K562 (cell line): Measurements from ENCODE around the gene ATP5MG.

Experiments
- CBX2 ChIP-seq: fragments of 200-600 bp; sonication (generic); IDR thresholded peaks from one replicate; pipeline ENCODE4 v1.6.1; 2012; ENCODE audit warnings: mild to moderate bottlenecking, low read length, inconsistent platforms; ENCODE audit not compliant: insufficient read depth, poor library complexity, severe bottlenecking
- EP300 ChIP-seq: IDR thresholded peaks from 2 replicates; pipeline ENCODE4 v1.6.1; 2012; ENCODE audit warnings: low read length, improper control_type of control experiment
- HBP1 ChIP-seq: fragments of 450-650 bp; formaldehyde crosslinking; IDR thresholded peaks from 2 replicates; pipeline ENCODE4 v1.4.0; 2022; ENCODE audit warnings: missing genetic modification characterization
- MAX ChIP-seq: sonication (generic); formaldehyde crosslinking; IDR thresholded peaks from 2 replicates; pipeline ENCODE4 v1.9.0; 2022; ENCODE audit warnings: mild to moderate bottlenecking, missing genetic modification reagents
- MCM7 ChIP-seq, 2 experiments: fragments of 450-650 bp; IDR thresholded peaks; 2 replicates each; pipeline ENCODE4 v1.6.1; 2016 to 2018
- POLR2AphosphoS5 ChIP-seq: IDR thresholded peaks from 2 replicates; pipeline ENCODE4 v1.6.1; 2011; ENCODE audit warnings: mild to moderate bottlenecking, low read depth, low read length, moderate library complexity; ENCODE audit not compliant: control insufficient read depth, insufficient read depth
- ZNF224 ChIP-seq: sonication (generic); formaldehyde crosslinking; IDR thresholded peaks from 2 replicates; pipeline ENCODE4 v1.8.0; 2022; ENCODE audit warnings: mild to moderate bottlenecking, missing genetic modification reagents
- ZNF253 ChIP-seq: fragments of 250-450 bp; sonication (Bioruptor Pico); conservative IDR thresholded peaks from 2 replicates; pipeline ENCODE4 v1.6.1; 2021; ENCODE audit warnings: mild to moderate bottlenecking
- ZNF79 ChIP-seq: fragments of 250-450 bp; sonication (Bioruptor Pico); IDR thresholded peaks from 2 replicates; pipeline ENCODE4 v1.4.0; 2020; ENCODE audit warnings: low read depth, mild to moderate bottlenecking, moderate library complexity

GRCh38 chr11:118436639-118437207 lies 35.3 kb downstream of the ATP5MG start:
- TF ChIP-seq ZNF253 (CRISPR knock-in tag): no peak
- TF ChIP-seq POLR2AphosphoS5: no peak
- no peak for TF ChIP-seq EP300
- no peak for TF ChIP-seq ZNF79
- TF ChIP-seq MCM7 (IDR thresholded peaks at IDR 0.05): no peak
- TF ChIP-seq MAX (CRISPR knock-in tag): no peak
- TF ChIP-seq CBX2: no peak
- no peak for TF ChIP-seq HBP1 (CRISPR knock-in tag)
- no peak for TF ChIP-seq ZNF224 (CRISPR knock-in tag)
